SW 1271 (cell line): ENCODE measurements around the gene SEH1L.
A peak's percentile ranks its signal among the peaks of the same experiment; 100 is the strongest.
"Not testable (repeated sequence)": the region's sequence is repeated elsewhere in the genome, so short reads cannot be mapped to it uniquely, and the experiment has no call there.

Source experiments
- DNase-seq, 2 experiments: peaks; one replicate each; lab custom pipeline; 2025; lab: John Stamatoyannopoulos, UW

SEH1L gene, protein sequence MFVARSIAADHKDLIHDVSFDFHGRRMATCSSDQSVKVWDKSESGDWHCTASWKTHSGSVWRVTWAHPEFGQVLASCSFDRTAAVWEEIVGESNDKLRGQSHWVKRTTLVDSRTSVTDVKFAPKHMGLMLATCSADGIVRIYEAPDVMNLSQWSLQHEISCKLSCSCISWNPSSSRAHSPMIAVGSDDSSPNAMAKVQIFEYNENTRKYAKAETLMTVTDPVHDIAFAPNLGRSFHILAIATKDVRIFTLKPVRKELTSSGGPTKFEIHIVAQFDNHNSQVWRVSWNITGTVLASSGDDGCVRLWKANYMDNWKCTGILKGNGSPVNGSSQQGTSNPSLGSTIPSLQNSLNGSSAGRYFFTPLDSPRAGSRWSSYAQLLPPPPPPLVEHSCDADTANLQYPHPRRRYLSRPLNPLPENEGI

DNA sequence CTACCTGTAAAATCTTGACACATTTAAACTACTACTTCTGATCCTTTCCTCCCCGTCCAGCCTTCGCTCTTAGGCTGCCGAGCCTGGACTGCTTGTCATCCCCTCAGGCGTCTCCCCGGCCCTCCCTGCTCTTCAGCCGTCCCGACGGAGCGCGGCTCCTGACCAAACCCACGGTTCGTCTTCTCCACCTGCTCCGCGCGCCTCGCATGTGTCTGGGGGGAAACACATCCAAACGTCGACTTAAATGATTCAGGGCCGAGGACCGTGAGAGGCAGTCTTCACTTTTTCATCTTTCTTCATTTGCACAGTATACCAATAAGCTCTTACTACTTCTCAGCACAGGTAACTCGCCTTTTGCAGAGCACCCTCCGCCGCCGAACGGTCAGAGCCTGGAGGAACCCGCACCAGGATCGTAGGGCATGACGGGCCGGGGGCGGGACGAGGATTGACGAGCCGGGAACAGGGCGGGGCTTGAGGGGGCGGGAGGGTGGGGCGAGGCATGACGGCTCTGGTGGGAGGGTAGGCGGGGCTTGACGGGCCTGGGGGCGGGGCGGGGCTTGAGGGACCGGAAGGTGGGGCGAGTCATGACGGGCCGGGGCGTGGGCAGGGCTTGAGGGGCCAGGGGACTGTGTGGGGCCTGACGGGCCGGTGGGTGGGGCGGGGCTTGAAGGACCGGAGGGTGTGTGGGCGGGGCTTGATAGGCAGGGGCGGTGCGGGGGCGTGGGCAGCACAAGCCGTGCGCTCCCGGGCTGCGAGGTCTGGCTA is at the start of gene SEH1L:
TSS of gene SEH1L (plus strand) at position 727 of the 765 bp plus-strand sequence. CDS start 111 bp downstream, outside the sequence.
- peak; percentile 58 to 88 for DNase-seq

DNA sequence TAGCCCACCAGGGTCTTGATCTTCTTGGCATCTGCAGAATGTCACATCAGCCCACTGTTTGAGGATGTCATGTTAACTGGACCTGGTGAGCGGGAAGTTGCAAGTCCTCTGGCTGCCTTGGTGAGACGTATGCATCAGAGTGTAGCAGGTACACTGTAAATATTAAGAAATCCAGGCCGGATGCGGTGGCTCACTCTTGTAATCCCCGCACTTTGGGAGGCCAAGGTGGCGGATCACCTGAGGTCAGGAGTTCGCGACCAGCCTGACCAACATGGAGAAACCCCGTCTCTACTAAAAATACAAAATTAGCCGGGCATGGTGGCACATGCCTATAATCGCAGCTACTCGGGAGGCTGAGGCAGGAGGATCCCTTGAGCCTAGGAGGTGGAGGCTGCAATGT is 46.6 kb upstream of the SEH1L start:
- not testable (repeated sequence) for DNase-seq

- DNase-seq = no peak
These were observed 43.7 kb upstream of the SEH1L start for GRCh38 chr18:12904012-12904516.

DNA sequence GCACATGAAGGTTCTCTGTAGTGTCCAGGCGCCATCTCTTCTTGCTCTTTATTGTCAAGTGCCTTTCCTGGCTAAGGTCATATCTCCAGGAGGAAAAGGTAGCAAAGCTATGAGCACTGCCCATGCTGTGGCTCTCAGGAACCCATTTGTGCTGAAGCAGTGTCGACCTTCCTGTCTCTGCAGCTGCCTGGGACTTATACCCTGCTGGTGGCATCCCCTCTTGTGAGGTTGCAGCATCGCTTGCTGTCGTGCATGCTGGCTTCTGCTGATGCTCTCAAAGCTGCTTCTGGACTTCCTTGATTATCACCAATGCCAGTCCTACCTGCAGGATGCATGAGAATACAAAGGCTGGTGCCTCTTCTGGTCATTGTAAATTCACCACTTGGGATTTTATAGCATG is 41.7 kb upstream of the SEH1L start:
- DNase-seq = no peak

DNA sequence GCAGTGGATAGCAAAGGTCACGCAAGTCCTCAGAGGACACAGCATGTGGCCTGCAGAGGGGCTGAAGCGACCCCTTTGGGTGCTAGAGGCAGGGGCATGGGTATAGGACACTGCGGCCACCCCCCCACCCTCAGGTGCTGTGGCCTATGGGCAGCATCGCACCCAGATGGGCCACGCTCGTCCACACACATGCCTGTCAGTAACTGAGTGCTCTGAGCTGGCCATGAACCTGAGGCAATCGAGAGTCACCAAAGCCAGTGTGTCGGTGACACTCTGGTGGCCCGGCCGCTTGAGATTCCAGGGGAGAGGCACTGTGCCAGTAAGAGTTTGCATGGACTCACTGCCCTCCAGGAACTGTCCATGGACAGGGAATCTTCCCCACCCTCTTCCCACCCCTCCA is 41.0 kb upstream of the SEH1L start:
- DNase-seq = no peak

DNA sequence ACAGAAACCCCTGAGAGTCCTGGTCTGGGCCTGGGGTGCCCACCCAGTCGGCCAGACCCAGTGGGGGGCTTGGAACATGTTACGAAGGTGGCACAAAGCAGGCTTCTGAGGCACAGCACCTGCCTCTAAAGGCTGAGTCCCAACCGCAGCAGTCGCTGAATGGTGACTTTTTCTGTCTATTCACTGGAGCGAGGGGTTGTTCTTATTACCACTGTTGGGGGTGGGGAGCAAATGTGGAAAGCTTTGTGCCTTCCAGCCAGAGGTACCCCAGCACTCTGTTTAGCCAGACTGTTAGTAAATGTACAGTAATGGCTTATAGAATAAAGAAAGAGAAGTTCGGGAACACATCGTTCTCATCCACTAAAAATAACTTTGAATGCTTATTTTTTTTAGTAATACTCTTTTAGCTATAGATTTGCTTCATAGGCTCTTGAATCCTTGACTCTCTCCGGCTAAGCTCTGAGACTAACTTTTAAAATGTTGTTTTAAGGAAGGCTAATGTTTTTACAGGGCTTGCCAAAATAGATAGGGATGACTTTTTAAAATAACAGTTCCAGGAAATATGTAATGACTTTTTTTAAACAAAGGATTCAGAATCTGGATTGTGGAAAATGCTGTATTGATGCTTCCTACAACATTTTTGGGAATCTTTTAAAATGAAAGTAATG is 40.4 kb upstream of the SEH1L start:
- no peak for DNase-seq

DNA sequence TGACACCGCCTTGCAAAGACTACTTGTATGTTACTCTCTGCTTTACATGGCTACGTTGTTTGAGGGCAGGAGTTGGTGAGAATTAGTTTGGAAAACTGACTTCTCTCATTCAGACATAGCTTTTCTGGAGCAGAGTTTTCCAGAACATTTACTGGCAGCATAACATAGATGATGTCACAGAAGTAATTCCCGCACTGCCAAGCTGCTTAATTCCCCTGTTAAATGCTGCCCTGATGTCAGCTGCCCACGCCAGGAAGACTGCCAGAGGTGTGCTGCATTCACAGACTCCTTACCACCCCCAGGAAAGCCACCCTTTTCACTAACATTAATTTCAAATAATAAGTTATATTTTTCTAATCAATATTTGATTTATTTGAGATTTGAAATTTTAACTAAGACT is 39.1 kb upstream of the SEH1L start:
- DNase-seq = no peak

DNA sequence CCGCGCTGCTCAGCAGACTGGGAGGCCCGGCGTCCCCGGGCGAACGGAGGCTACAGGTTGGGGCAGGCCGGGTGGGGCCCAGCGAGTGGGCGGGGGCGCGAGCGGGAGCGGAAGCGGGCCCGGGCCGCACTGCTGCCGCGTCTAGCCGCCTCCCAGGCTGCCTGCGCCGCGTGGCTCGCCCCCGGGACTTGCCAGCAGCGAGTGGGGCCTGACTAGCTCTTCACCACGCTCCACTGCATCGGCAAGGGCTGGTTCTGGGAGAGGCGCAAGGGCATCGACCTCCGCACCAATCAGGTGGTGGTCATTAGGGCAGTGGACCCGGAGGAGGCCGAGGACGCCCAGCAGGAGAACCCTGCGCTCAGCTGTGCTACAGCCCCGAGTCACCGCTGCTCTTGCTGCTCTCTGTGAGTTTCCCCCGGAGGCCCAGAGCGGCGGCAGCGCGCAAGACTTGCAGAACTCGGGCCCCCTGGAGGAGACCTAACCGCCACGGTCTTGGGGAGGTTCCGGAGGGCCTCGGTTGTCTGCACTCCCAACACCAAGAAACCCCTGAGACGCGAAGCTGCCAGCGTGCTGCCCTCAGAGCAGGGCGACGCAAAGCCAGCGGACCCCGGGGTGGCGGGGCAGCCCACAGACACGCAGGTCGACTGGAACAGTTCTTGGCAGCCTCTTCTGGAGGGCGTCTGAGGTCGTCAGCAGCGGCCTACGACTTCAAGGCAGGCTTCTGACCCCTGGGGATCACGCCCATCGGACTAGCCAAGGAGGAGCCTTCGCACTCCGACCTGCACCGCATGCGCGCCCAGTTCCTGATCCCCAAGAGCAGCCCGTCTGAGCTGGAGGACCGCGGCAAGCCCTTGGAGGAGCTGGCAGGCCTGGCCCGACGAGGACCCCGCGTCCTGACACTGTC is 36.5 kb upstream of the SEH1L start:
- DNase-seq = no peak

GRCh38 chr18:12911929-12912703 is 35.7 kb upstream of the SEH1L start:
- no peak for DNase-seq

DNA sequence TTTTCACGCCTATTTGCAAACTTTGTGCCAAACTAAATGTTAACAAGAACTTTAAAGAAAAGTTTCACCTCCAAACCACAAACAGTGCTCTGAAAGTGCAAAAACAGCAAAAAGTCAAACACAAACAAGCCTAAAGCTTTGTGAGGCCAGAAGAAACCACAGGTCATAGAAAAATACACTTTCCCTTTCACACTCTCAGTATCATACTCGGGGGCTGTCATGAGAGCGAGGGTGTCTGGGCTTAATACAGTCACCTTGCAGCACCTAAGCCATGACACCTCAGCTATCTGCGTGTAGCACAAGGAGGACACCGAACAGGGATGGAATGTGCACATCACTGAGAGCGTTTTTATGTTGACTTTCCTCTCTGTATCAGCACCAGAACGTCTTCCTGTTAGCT is 26.6 kb upstream of the SEH1L start:
- no peak for DNase-seq

DNA sequence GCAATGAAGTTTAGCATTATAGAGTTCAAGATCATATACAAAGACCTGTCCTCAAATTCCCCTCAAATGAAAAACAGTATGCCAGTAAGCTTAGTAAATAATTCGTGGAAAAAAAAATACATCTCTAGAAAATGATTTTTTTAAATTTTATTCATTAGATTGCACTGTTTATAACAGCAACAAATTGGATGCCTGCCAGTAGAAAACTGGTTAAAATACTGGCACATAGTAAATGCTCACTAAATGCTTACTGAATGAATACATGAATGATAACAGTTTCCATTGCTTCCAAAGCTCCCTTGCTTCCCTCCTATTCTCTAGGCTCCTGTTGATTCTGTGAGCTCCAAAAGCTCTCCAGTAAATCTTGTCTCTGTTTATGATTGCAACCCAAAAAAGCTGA is 25.5 kb upstream of the SEH1L start:
- no peak for DNase-seq

DNA sequence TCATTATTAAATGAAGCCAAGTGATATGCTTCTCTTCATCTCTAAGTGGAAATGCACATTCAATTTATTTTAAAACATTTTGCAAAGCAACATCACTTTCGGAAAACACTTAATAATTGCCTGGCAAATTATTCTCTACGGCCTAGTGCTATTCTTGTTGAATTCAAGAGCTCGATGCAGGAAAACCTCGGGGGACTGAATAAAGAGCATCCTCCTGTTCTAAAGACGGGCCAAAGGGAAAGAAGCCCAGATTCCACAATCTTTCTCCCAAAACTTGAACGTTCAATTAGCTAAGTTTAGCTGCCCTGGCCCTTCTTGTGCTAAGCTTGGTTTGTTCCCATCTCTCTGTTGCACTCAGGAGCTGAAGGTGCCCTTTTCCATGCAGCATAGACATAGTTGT is 23.2 kb upstream of the SEH1L start:
- no peak for DNase-seq

- DNase-seq = no peak
These were observed 19.6 kb upstream of the SEH1L start for GRCh38 chr18:12928206-12928605.

DNA sequence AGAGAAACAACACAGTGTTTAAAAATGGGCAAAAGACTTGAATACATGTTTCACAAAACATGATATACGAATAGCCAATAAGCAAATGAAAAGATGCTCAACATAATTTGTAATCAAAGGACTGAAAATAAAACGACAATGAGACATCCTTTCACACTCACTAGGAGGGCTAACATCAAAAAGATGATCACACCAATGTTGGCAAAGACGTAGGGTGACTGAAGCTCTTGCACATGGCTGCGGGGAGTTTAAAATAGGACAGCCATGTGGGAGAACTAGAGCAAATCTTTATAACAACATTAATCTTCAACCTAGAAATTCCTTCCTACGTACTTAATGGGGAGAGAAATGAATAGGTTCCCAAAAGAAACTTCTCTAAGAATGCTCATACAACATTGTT is 19.2 kb upstream of the SEH1L start:
- DNase-seq = no peak

DNA sequence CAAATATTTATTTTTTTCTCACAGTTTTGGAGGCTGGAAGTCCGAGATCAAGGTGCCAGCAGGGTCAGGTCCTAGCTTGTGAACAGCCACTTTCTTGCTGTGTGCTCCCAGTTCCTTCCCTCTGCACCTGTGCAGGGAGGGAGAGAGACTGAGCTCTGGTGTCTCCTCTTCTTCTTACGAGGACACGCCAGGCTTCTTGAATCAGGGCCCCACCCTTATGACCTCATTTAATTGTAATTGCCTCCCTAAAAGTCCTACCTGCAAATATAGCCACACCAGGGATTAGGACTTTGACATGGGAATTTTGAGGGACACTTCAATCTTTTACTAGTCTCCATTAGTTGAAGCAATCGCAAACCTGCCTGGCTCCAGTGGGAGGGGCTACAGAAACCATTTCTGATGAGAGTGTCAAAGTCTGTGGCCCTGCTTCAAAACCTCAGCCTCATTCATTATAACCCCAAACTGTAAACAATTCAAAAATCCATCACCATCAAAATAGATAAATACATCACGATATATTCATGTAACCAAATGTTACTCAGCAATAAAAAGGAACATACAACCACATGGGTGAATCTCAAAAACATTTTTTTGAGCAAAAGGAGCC is 18.2 kb upstream of the SEH1L start:
- no peak for DNase-seq

DNA sequence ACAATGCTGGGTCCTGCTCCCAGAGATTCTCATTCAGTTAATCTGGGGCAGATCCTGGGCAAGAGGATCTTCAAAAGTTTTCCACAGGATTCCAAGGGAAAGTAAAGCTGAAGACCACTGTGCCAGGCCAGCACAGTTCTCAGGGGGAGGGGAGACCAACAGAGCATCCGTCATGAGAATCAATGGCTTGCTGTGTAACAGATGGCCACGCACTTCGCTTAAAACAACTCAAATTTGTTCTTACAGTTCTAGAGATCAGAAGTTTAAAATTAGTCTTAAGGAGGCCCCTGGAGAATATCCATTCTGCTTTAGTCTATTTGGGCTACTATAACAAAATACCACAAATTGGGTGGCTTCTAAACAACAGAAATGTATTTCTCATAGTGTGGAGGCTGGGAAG is 17.4 kb upstream of the SEH1L start:
- no peak for DNase-seq

DNA sequence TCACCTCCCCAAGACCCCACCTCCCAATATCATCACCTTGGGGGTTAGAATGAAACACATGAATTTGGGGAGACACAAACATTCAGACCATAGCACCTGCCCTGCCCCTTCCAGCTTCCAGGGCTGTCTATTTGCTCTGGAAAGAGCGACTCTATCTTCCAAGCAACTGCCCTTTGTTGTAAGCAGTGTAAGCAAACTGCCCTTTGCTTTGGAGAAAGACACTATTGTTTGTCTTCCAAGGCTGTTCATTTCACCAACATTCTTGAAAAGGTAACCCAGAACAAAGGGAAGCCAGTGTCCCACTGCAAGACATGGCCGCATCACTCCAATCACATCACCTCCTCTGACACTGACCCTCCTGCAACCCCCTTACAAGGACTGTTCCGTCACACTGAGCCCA is 16.9 kb upstream of the SEH1L start:
- DNase-seq = no peak

DNA sequence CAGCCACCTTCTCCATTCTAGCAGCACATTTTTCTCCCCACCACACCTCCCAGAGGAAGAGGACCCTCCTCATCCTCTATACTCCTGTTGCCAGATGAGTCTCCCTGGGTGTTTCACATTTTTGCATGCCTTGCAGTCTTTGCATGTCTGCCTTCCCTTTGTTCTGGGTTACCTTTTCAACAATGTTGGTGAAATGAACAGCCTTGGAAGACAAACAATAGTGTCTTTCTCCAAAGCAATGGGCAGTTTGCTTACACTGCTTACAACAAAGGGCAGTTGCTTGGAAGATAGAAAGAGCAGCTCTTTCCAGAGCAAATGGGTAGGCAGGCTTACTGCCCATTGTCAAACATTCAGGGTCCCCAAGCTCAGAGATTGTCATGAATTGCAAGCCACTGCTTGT is 14.5 kb upstream of the SEH1L start:
- DNase-seq = no peak

DNA sequence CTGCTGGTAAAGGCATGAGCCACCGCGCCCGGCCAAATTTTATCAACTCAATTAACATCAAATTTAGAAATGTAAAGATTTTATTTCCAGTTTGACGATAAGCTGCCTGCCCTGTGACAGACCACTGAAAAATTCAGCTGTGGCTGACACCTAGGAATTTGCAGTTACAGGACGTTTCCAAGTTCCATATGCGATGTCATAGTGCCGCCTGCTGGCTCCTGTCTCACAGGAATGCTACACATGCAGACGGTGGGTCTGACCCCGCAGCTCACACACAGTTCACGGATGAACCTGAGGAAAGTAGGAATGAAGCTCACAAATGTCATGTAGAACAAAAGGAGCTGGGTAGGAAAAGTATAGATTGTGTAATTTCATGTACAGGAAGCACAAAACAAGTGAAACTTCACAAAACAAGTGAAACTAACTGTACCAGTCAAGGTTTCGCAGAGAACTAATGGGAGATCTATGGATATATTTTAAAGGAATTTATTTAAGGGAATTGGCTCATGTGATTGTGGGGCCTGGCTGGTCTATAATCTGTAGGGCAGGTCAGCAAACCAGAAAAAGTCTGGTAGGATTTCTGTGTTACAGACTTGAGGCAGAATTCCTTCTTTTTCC is 13.2 kb upstream of the SEH1L start:
- peak; percentile 5 to 43 for DNase-seq

DNA sequence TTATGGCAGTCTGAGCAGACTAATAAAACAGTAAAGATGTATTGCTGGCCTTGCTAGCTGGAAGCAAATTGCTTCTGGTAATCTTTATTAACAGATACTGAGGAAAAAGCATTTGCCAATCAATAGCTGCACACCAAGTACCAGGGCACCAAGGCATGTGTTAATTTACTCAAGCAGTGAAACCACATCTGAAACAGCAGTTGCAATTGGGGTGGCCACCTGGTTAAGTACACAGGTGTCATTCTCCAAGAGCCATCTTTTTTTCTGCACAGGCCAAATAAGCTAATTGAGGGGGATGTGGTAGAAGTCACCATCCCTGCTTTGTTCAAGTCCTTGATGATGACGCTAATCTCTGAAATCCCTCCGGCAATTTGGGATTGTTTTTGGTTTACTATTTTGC is 8.6 kb upstream of the SEH1L start:
- DNase-seq = no peak
